ENCODE measurements around the gene DPEP2. TPM values are rescaled to one million over a fixed set of nuclear protein-coding genes. Genes with fewer than 3 reads are reported as not detected.

Gene DPEP2
- total and polyA plus RNA-seq, 2 of the 13 experiments (the other 11 are each of a cell fraction or from before 2014, with no cell fraction given), result 0.18 TPM; not detected in 1

GRCh38 chr16:67968400-67969253 lies 30.7 kb downstream of the DPEP2 start, which contains the start of gene SLC12A4 (continued):
- TF ChIP-seq REL (CRISPR knock-in tag; conservative IDR thresholded peaks at IDR 0.05), result 0 out of 2 replicates have a peak, but pooled peaks have one; percentile 26
- TF ChIP-seq MED13 (CRISPR knock-in tag; IDR thresholded peaks at IDR 0.05), result peak; percentile 63
- TF ChIP-seq BRF2 (CRISPR knock-in tag; IDR thresholded peaks at IDR 0.05), result peak; percentile 90; the same call in 1 of the 2 replicates
- peak; percentile 59; the same call in 1 of the 2 replicates for TF ChIP-seq ZNF547 (CRISPR knock-in tag; IDR thresholded peaks at IDR 0.05)
- peak; percentile 18; the same call in 1 of the 2 replicates for TF ChIP-seq HBP1 (CRISPR knock-in tag; IDR thresholded peaks at IDR 0.05; ENCODE audit: low read depth)
- TF ChIP-seq SIX1 (CRISPR knock-in tag; IDR thresholded peaks at IDR 0.05; ENCODE audit: borderline replicate concordance), result 0 out of 2 replicates have a peak, but pooled peaks have one; percentile 3
- TF ChIP-seq ZNF772 (CRISPR knock-in tag; IDR thresholded peaks at IDR 0.05), result no peak; the same call in 1 of the 2 replicates
- no peak; the same call in 1 of the 2 replicates for TF ChIP-seq ZNF232 (CRISPR knock-in tag; IDR thresholded peaks at IDR 0.05; ENCODE audit: borderline replicate concordance)
- TF ChIP-seq DPF2 (CRISPR knock-in tag; IDR thresholded peaks at IDR 0.05; ENCODE audit: borderline replicate concordance, low read depth), result 0 out of 2 replicates have a peak, but pooled peaks have one; percentile 14
- no peak for TF ChIP-seq HNRNPH1 (optimal IDR thresholded peaks at IDR 0.05; ENCODE audit: low read depth, low read length)
- no peak for TF ChIP-seq GPBP1L1 (CRISPR knock-in tag; IDR thresholded peaks at IDR 0.05)
- TF ChIP-seq TP53 (CRISPR knock-in tag; conservative IDR thresholded peaks at IDR 0.05), result 0 out of 2 replicates have a peak, but pooled peaks have one; percentile 28
- TF ChIP-seq MYC (CRISPR knock-in tag; IDR thresholded peaks at IDR 0.05; ENCODE audit: borderline replicate concordance), result peak; percentile 29
- no peak for TF ChIP-seq ZNF383 (CRISPR knock-in tag; IDR thresholded peaks at IDR 0.05; ENCODE audit: borderline replicate concordance)
- TF ChIP-seq HDAC1 (CRISPR knock-in tag; IDR thresholded peaks at IDR 0.05), result peak; percentile 90
- no peak for TF ChIP-seq PRPF4 (IDR thresholded peaks at IDR 0.05; ENCODE audit: low read depth, low read length, poor library complexity, severe bottlenecking)
- no peak for TF ChIP-seq U2AF2 (IDR thresholded peaks at IDR 0.05; ENCODE audit: low read depth, low read length)
- TF ChIP-seq JUND (CRISPR knock-in tag; IDR thresholded peaks at IDR 0.05), result peak; percentile 94
- TF ChIP-seq NAIF1 (CRISPR knock-in tag; IDR thresholded peaks at IDR 0.05; ENCODE audit: borderline replicate concordance), result peak; percentile 90; the same call in 1 of the 2 replicates
- peak; percentile 72 for TF ChIP-seq ELF3 (CRISPR knock-in tag; IDR thresholded peaks at IDR 0.05)
- TF ChIP-seq ATAD3A (CRISPR knock-in tag; IDR thresholded peaks at IDR 0.05), result no peak
- TF ChIP-seq STAT6 (CRISPR knock-in tag; IDR thresholded peaks at IDR 0.05; ENCODE audit: borderline replicate concordance), result peak; percentile 88
- TF ChIP-seq IRX3 (CRISPR knock-in tag; IDR thresholded peaks at IDR 0.05; ENCODE audit: borderline replicate concordance, low read depth), result peak; percentile 47; the same call in 1 of the 2 replicates

Measured in HepG2 (cell line).